Naive thymus-derived CD8-positive, alpha-beta T cell (primary cell): Measurements from ENCODE around the gene TGM1. TPM values are rescaled to one million over a fixed set of nuclear protein-coding genes. Genes with fewer than 3 reads are reported as not detected.

Experiments used
- ATAC-seq, 2 donors: fragments of 150-1000 bp; cut with Tn5 transposase in 1 of 2; sonication (Bioruptor Pico), chemical (Tn5 transposase) in 1 of 2; 1 replicate in 1 of 2; 2 replicates in 1 of 2; pipeline ENCODE4 v1.10.0; 2021; ENCODE audit warnings: mild to moderate bottlenecking in 2 of 2, moderate library complexity in 2 of 2
- POLR2A ChIA-PET: fragments of 350-600 bp; sonication (Branson Sonifier 250); formaldehyde crosslinking; loops from one replicate; lab custom pipeline; 2021; ENCODE audit warnings: antibody characterized with exemption; lab: Charles Lee
- DNase-seq, 10 donors: peaks; one replicate each; pipeline versions ENCODE4 v3.0.0 to v3.0.0-alpha.2; 2020 to 2022
- H3K27ac Mint-ChIP-seq, 10 donors: one replicate each; pipeline ENCODE4 v1.8.0; 2020 to 2022; ENCODE audit warnings: mild to moderate bottlenecking in 10 of 10, mixed read lengths in 10 of 10, moderate library complexity in 4 of 10, inconsistent platforms in 1 of 10
- H3K27me3 Mint-ChIP-seq, 5 donors: one replicate each; pipeline ENCODE4 v1.8.0; 2021 to 2022; ENCODE audit warnings: mixed read lengths in 5 of 5
- H3K36me3 Mint-ChIP-seq, 3 donors: one replicate each; pipeline ENCODE4 v1.8.0; 2020 to 2022; ENCODE audit warnings: mixed read lengths in 3 of 3, mild to moderate bottlenecking in 2 of 3, inconsistent platforms in 1 of 3
- H3K4me1 Mint-ChIP-seq, 4 donors: one replicate each; pipeline ENCODE4 v1.8.0; 2021 to 2022; ENCODE audit warnings: mixed read lengths in 4 of 4
- H3K4me3 Mint-ChIP-seq, 10 donors: one replicate each; pipeline ENCODE4 v1.8.0; 2020 to 2022; ENCODE audit warnings: mild to moderate bottlenecking in 10 of 10, mixed read lengths in 10 of 10, moderate library complexity in 6 of 10, inconsistent platforms in 1 of 10
- H3K9me3 Mint-ChIP-seq, 9 donors: one replicate each; pipeline ENCODE4 v1.8.0; 2020 to 2022; ENCODE audit warnings: mixed read lengths in 9 of 9, mild to moderate bottlenecking in 3 of 9, inconsistent platforms in 1 of 9, moderate library complexity in 1 of 9
- polyA plus RNA-seq, 3 donors: library from polyadenylated mRNA; unstranded; fragments of 300-500 nt; fragmentation: Illumina TruSeq; gene quantifications; one replicate each; pipeline ENCODE4 v1.2.3, GENCODE V29; 2021
- total RNA-seq, 8 experiments: library from RNA in 2 of 8; stranded (reverse) in 2 of 8; gene quantifications; one replicate each; pipeline ENCODE4 v1.2.3 and lab custom pipeline; 2021 to 2026

TGM1 gene
- total and polyA plus RNA-seq, 5 experiments from 2014 or later = 0.13 to 6.9 (median 6.5) TPM; not detected in 2

DNA sequence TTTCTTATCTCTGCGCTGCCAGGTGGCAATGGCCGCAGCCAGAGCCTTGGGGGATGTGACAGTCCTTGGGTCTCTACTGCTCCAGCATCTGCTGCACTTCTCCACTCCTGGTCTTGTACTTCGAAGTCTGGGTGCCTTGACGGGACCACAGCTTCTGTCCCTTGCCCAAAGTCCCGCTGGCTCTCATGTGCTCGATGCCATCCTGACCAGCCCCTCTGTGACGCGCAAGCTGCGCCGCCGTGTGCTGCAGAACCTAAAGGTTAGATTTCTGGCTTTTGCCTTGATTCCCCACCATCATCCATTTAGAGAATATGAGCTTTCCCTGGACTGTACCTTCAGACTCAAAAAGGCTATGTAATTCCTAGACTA lies 41.0 kb upstream of the TGM1 start:
- Mint-ChIP-seq H3K27ac (peak overlapping the region in 1 of 10 donors; percentile 51), H3K9me3 (no peaks in the 10 kb centered on the region), H3K36me3 (peaks cover 0 to 72% (median 25%) of the 10 kb centered on the region in 3 donors), H3K27me3 (no peaks in the 10 kb centered on the region), H3K4me1 (peaks cover 22 to 53% (median 44%) of the 10 kb centered on the region in 4 donors), H3K4me3 (no peak overlapping the region)
- ATAC-seq (no peak), DNase-seq (no peak)
- POLR2A ChIA-PET = interaction anchor here (0.8 to 3.0 kb wide), 2 partner anchors 62 to 127 kb away, joined by 3 to 13 read pairs; partner anchors contain the start of genes CBLN3, KHNYN and TINF2

DNA sequence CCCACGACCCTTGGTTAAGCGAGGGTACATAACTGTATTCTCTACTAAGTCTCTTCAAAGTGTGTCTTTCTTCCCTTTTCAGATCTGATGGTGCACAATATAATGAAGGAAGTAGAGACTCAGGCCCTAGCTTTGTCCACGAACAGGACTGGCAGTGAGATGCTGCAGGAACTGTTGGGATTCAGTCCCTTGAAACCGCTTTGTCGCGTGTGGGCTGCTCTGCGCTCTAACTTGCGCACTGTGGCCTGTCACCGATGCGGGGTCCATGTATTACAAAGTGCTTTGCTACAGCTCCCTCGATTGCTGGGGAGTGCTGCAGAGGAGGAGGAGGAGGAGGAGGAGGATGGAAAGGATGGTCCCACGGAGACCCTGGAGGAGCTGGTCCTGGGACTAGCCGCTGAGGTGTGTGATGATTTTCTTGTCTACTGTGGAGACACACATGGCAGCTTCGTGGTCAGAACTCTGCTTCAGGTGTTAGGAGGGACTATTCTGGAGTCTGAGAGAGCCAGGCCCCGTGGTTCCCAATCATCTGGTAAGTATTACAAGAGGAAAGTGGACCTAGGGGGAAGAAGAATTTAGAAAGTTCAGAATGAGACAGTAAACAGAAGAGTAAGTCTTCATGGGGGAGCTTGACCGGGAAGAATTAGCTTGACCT lies 37.5 kb upstream of the TGM1 start:
- Mint-ChIP-seq H3K27ac (peak overlapping the region; percentile 53 to 98 (median 97)), H3K4me3 (peak overlapping the region; percentile 90 to 99 (median 94)), H3K27me3 (no peaks in the 10 kb centered on the region), H3K4me1 (peaks cover 30 to 62% (median 51%) of the 10 kb centered on the region in 4 donors), H3K9me3 (no peaks in the 10 kb centered on the region), H3K36me3 (peaks cover 0 to 62% (median 26%) of the 10 kb centered on the region in 3 donors)
- POLR2A ChIA-PET = interaction anchor here (0.6 to 6.0 kb wide), 19 partner anchors 9 to 246 kb away, joined by 3 to 63 read pairs (median 7); partner anchors contain the start of genes CBLN3, CHMP4A, CIDEB and GMPR2
- DNase-seq = no peak
- no peak for ATAC-seq

DNA sequence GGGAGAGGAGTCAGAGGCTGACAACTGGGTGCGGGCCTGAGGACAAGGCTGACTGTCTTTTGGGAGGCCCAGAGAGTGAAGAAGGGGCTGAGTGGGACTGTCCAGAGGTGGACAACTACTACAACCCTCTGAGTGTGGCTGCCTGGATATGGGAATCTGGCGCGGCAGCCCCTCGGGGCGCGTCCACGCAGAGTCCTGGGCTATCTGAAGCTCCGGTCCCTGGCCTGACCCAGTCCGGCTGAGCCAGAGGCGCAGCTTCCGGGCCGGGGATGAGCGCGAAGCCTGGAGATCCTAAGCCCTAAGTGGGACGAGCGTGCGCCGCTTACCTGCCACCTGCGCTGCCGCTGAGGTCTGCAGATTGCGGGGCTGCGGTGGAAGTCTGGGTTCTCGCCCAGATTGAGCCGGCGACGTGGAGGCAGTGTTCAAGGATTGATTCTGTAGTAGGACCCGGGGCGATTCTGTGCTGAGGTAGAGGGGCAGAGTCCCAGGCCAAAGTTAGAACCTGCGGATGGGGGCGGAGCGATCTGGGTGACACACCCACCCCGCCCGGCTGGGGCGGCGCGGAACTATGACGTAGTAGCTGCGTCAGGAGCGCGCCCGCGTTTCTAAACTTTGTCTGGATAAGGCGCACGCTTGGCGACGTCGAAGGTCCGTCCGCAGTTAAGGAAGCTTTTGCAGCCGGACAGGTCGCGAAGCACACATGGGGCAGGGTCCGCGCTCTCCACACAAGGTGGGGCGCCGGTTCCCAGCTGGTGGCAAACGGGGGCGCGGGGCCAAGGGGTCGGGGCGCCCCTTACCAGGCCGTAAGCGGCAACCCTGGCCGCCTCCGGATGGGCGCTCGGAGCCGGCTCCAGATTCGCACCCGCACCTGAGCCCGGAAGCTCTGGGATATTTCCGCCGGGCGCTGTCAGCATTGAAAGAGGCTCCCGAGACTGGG lies 36.5 kb upstream of the TGM1 start, which contains the start of the genes DHRS1 and NOP9:
Gene DHRS1, minus strand, starts transcription at position 526 of the 937 bp plus-strand sequence. CDS start 674 bp downstream, outside the sequence.
Gene NOP9, plus strand, starts transcription at position 596 of the 937 bp plus-strand sequence. Its CDS starts 105 bp downstream, at position 701.
- POLR2A ChIA-PET = interaction anchor here (0.6 to 6.0 kb wide), 16 partner anchors 10 to 185 kb away, joined by 3 to 63 read pairs (median 7); partner anchors contain the start of genes CBLN3, CHMP4A, CIDEB and DCAF11
- ATAC-seq = peak; percentile 79 to 89
- no peaks in the 10 kb centered on the region for H3K9me3 Mint-ChIP-seq
- H3K36me3 Mint-ChIP-seq = peaks cover 0 to 61% (median 22%) of the 10 kb centered on the region in 3 donors
- peak within 1 kb of the TSS; percentile 94 to 98 (median 97) for H3K27ac Mint-ChIP-seq
- H3K27me3 Mint-ChIP-seq = no peaks in the 10 kb centered on the region
- peak within 1 kb of the TSS; percentile 90 to 99 (median 94) for H3K4me3 Mint-ChIP-seq
- H3K4me1 Mint-ChIP-seq = peaks cover 29 to 55% (median 51%) of the 10 kb centered on the region in 4 donors
- DNase-seq = peak; percentile 85 to 96 (median 92)

DNA sequence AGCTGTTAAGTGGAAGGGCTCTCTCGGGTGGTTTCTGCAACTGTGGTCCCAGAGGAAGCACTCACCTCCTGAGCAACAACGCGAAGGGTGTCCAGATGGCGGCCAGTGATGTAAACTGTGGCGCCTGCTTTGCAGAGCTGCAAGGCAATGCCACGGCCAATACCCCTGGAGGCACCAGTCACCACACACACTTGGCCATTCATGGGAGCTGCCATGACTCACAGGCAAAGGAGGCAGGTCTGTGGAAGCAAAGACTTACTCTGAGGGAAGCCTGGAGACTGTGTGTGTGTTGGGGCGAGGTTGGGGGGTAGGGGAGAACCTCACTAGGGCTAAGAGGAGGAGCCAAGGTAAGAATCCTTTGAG lies 35.9 kb upstream of the TGM1 start:
- H3K9me3 Mint-ChIP-seq = no peaks in the 10 kb centered on the region
- H3K27me3 Mint-ChIP-seq = no peaks in the 10 kb centered on the region
- peak overlapping the region; percentile 90 to 99 (median 94) for H3K4me3 Mint-ChIP-seq
- peaks cover 29 to 55% (median 51%) of the 10 kb centered on the region in 4 donors for H3K4me1 Mint-ChIP-seq
- peak overlapping the region; percentile 94 to 98 (median 97) for H3K27ac Mint-ChIP-seq
- ATAC-seq (peak in 1 of 2 donors; percentile 3), DNase-seq (no peak)
- peaks cover 0 to 60% (median 17%) of the 10 kb centered on the region in 3 donors for H3K36me3 Mint-ChIP-seq
- POLR2A ChIA-PET = interaction anchor here (1.1 to 6.0 kb wide), 10 partner anchors 9 to 184 kb away, joined by 3 to 63 read pairs (median 12); partner anchors contain the start of genes CBLN3, CHMP4A, CIDEB and DCAF11

DNA sequence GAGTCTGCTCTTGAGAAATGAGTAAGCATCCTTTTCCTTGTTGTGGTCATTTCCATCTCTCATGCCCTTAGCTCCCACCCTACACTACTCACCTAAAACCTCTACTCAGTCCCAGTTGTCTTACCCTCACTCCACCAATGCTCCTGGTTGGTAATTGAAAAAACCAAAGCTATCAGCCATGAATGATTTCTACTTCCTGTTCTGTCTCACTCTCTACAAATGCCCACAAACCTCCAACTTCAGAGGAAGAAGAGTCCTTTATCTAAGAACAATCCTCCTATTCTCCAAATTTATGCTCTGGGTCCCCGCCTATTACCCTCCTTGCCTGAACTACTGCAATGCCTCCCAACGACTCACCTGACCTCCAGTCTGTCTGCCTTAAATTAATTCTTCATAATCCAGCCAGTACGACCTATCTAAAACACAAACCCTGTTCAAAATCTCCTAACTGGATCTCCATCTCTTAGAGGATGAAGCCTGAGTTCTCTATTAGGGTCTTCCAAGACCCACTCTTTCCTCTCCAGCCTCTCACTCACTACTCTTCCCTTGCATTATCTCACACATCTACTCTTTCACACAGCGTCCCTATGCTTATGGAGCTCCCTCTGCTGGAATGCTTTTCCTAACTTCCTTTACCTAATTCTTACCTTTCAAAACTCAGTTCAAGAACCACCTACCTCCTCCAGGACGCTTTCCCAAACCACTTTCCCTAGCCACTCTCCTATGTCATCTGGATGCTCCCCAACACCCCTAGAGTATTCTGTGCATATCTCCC lies 34.4 kb upstream of the TGM1 start:
- Mint-ChIP-seq H3K27me3 (no peaks in the 10 kb centered on the region), H3K4me3 (peak overlapping the region in 7 of 10 donors; percentile 7 to 57 (median 31)), H3K4me1 (peaks cover 27 to 53% (median 50%) of the 10 kb centered on the region in 4 donors), H3K36me3 (peaks cover 0 to 52% (median 10%) of the 10 kb centered on the region in 3 donors), H3K9me3 (no peaks in the 10 kb centered on the region), H3K27ac (peak overlapping the region; percentile 78 to 90 (median 80))
- DNase-seq = no peak
- peak in 1 of 2 donors; percentile 3 for ATAC-seq
- POLR2A ChIA-PET = interaction anchor here (0.9 to 6.0 kb wide), 7 partner anchors 16 to 146 kb away, joined by 3 to 63 read pairs (median 4); partner anchors contain the start of genes MDP1, RABGGTA, SDR39U1 and TINF2

DNA sequence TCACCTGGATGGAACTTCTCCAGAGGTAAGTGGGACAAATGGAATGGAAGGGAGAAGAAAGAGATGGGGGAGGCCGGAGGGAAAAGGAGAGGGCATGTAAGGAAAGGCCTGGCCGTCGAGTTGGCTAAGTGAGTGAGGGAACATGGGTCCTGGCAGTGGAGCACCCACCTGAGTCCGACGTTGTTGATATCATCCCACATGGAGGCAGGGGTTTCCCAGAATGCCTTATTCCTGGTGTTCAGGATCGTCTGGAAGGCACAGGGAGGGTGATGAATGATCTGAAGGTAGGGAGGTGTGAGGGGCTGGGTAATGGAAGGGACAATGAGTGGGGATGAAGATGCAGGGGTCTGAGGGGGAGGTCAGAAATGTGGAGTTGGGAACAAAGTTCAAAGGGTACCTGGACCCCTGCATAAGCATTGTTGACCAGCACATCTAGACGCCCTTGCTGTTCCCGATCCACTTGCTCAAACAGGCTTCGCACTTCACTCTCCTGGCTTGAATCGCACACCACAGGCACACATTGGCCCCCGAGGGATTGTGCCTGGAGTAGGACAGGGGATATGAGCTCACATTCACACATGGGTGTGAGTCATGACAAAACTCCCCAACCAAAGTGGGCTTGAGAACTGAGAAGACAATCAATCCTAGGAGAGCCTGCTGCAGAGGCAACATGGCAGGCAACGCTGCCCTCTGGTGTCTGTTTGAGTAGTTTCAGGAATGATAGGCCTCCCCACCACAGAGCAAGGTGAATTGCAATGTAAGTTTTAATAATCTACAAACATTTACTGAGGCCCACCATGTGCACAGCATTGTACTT lies 33.6 kb upstream of the TGM1 start:
- H3K27me3 Mint-ChIP-seq = no peaks in the 10 kb centered on the region
- ATAC-seq (peak; percentile 62 to 74), DNase-seq (peak; percentile 50 to 83 (median 66))
- peak overlapping the region; percentile 78 to 90 (median 80) for H3K27ac Mint-ChIP-seq
- H3K36me3 Mint-ChIP-seq = peaks cover 0 to 53% (median 10%) of the 10 kb centered on the region in 3 donors
- H3K9me3 Mint-ChIP-seq = no peaks in the 10 kb centered on the region
- peak overlapping the region in 4 of 10 donors; percentile 16 to 22 (median 21) for H3K4me3 Mint-ChIP-seq
- peaks cover 27 to 49% (median 43%) of the 10 kb centered on the region in 4 donors for H3K4me1 Mint-ChIP-seq
- POLR2A ChIA-PET = interaction anchor here (0.6 to 6.0 kb wide), 9 partner anchors 16 to 1424 kb away, joined by 3 to 63 read pairs (median 4); partner anchors contain the start of genes MDP1, RABGGTA, SDR39U1 and TINF2

DNA sequence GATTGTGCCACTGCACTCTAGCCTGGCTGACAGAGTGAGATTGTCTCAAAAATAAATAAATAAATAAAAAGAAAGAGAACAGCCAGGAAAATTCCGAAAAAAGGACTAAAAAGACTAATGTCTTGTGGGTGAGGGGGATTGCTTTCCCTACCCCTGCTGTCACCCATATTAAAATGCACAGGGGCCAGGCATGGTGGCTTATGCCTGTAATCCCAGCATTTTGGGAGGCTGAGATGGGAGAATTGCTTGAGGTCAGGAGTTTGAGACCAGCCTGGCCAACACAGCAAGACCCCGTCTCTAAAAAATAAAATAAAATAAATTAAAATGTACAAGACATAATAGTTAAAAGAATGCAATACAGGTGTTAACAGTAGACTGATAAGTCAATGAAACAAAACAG lies 30.5 kb upstream of the TGM1 start:
- Mint-ChIP-seq H3K27ac (no peak overlapping the region), H3K4me1 (peaks cover 18 to 28% (median 27%) of the 10 kb centered on the region in 4 donors), H3K36me3 (peaks cover 0 to 72% (median 21%) of the 10 kb centered on the region in 3 donors), H3K4me3 (no peak overlapping the region), H3K27me3 (no peaks in the 10 kb centered on the region), H3K9me3 (no peaks in the 10 kb centered on the region)
- ATAC-seq (no peak), DNase-seq (no peak)
- POLR2A ChIA-PET = no interaction called here

DNA sequence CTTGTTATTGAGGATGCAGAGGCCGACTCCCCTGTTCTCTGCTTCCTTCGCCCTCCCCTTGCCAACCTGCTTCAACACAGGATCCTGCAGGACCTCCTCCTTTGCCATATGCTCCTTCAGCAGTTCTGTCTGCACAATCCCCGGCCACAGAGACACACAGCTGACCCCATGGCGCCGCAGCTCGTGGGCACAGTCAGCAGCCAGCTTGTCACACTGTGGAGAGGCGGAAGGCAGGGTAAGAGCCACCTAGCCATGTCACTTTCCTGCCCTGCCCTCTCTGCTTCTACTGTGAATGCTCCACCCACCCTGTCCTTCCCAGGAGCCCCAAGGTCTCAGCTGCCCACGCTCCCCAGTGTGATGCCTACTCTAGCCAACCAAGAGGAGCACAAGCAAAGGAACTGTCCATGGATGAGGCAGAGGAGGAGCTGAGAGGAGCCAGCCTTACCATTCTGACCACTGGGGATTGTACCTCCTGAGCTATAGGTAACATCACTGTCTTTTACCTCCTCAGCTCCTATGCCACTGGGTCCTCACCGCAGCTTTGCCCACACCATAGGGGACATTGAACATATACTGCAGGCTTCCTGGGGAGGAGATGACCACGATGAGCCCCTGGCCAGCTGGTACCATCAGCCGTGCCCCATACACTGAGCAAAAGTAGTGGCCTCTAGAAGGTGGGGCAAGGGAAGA lies 29.3 kb upstream of the TGM1 start:
- Mint-ChIP-seq H3K9me3 (no peaks in the 10 kb centered on the region), H3K27ac (peak overlapping the region in 3 of 10 donors; percentile 27 to 62 (median 31)), H3K36me3 (peaks cover 0 to 67% (median 21%) of the 10 kb centered on the region in 3 donors), H3K4me3 (no peak overlapping the region), H3K27me3 (no peaks in the 10 kb centered on the region), H3K4me1 (peaks cover 13 to 27% (median 23%) of the 10 kb centered on the region in 4 donors)
- DNase-seq (no peak), ATAC-seq (no peak)
- POLR2A ChIA-PET = no interaction called here

DNA sequence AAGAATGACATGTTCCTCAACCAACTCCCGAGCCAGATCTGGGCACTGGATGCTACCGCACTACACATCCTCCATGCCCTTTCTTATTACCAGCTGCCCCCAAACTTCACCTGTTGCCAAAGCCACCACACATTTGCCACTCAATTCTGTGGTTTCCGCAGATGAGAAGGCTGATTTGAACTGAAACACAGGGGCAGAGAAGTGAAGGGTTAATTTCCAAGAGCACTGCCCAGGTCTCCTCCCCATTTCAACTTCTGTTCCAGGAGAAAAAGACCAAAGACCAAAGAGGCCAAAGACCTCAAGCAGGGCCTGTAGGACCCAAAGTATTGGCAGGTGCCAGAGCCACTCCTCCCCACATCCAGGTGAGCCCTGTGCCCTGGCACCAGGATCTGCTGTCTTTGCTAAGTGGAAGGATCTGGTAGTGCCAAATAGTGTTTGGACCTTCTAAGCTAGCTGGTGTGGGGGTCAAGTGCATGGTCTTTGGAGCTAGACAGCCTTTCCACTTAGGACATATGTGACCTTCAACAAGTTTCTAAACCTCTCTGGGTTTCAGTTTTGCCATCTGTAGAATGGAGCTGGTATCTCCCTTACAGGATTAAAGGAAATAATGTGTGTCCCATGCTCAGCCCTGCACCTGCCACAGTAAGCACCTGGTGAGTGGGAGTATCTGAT lies 28.6 kb upstream of the TGM1 start:
- POLR2A ChIA-PET = interaction anchor here (0.6 to 1.0 kb wide), 3 partner anchors 12 to 132 kb away, joined by 3 to 6 read pairs (median 4); no protein-coding TSS in a partner anchor
- Mint-ChIP-seq H3K9me3 (no peaks in the 10 kb centered on the region), H3K36me3 (peaks cover 0 to 65% (median 21%) of the 10 kb centered on the region in 3 donors), H3K27ac (peak overlapping the region in 3 of 10 donors; percentile 24 to 34 (median 27)), H3K4me3 (no peak overlapping the region), H3K4me1 (peaks cover 9 to 21% (median 16%) of the 10 kb centered on the region in 4 donors), H3K27me3 (no peaks in the 10 kb centered on the region)
- DNase-seq (no peak), ATAC-seq (no peak)
